Measurements from ENCODE around the gene OSER1. TPM values are rescaled to one million over a fixed set of nuclear protein-coding genes. Genes with fewer than 3 reads are reported as not detected.

Gene OSER1
- total RNA-seq, 1 experiment from 2014 or later = 24.3 TPM

DNA sequence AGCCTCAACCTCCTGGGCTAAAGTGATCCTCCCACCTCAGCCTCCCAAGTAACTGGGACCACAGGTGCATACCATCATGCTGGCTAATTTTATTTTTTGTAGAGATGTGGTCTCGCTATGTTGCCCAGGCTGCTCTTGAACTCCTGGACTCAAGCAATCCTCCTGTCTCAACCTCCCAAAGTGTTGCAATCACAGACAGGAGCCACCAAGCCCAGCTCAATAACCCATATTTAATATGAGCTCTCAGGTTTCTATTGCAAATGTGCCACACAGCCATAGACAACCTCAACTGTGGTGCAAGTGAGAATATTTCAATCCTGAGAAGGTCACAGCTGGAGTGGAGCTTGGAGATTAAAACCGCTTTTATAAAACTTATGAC lies 38.0 kb downstream of the OSER1 start:
- CTCF ChIA-PET = no interaction called here
- POLR2A ChIA-PET = interaction anchor here (0.6 kb wide), 1 partner anchor 15 kb away, joined by 3 read pairs; the partner anchor contains the start of gene JPH2
- no peak for DNase-seq (ENCODE audit: low spot score)
- Mint-ChIP-seq H3K4me3 (no peak overlapping the region), H3K9me3 (peaks cover 4% of the 10 kb centered on the region; the same call in 1 of the 2 replicates), H3K36me3 (no peaks in the 10 kb centered on the region), H3K27ac (no peak overlapping the region), H3K27me3 (ENCODE audit: low read depth) (peaks cover 3% of the 10 kb centered on the region; the same call in 1 of the 2 replicates), H3K4me1 (no peaks in the 10 kb centered on the region)
- no peak for TF ChIP-seq PRRX2 (CRISPR knock-in tag; IDR thresholded peaks at IDR 0.05)
- TF ChIP-seq, protein P1, sequence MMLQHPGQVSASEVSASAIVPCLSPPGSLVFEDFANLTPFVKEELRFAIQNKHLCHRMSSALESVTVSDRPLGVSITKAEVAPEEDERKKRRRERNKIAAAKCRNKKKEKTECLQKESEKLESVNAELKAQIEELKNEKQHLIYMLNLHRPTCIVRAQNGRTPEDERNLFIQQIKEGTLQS (CRISPR knock-in tag; conservative IDR thresholded peaks at IDR 0.05) = no peak
- no peak for TF ChIP-seq SP1 (CRISPR knock-in tag; conservative IDR thresholded peaks at IDR 0.05)
- TF ChIP-seq ZNF671 (CRISPR knock-in tag; IDR thresholded peaks at IDR 0.05) = no peak
- TF ChIP-seq HMGA2 (CRISPR knock-in tag; IDR thresholded peaks at IDR 0.05) = no peak
- no peak for ATAC-seq

- no peak for ATAC-seq
Measured at GRCh38 chr20:44171775-44172571, 38.6 kb downstream of the OSER1 start.

More at GRCh38 chr20:44171775-44172571, 38.6 kb downstream of the OSER1 start:
- peaks cover 3% of the 10 kb centered on the region; the same call in 1 of the 2 replicates for H3K27me3 Mint-ChIP-seq (ENCODE audit: low read depth)
- DNase-seq (ENCODE audit: low spot score) = no peak
- H3K9me3 Mint-ChIP-seq = peaks cover 4% of the 10 kb centered on the region; the same call in 1 of the 2 replicates
- H3K36me3 Mint-ChIP-seq = no peaks in the 10 kb centered on the region
- H3K4me3 Mint-ChIP-seq = no peak overlapping the region
- TF ChIP-seq ZNF121 (CRISPR knock-in tag; IDR thresholded peaks at IDR 0.05) (no peak), ZNF317 (CRISPR knock-in tag; IDR thresholded peaks at IDR 0.05; ENCODE audit: borderline replicate concordance, low read depth) (no peak), ZSCAN18 (CRISPR knock-in tag; IDR thresholded peaks at IDR 0.05) (no peak), JUN (CRISPR knock-in tag; IDR thresholded peaks at IDR 0.05) (no peak), ZNF138 (CRISPR knock-in tag; conservative IDR thresholded peaks at IDR 0.05) (no peak), JAZF1 (CRISPR knock-in tag; IDR thresholded peaks at IDR 0.05) (no peak), GRHL2 (CRISPR knock-in tag; IDR thresholded peaks at IDR 0.05; ENCODE audit: insufficient replicate concordance, severe bottlenecking) (no peak), SMAD4 (CRISPR knock-in tag; IDR thresholded peaks at IDR 0.05) (no peak), TEAD4 (CRISPR knock-in tag; IDR thresholded peaks at IDR 0.05) (no peak), ZNF263 (CRISPR knock-in tag; IDR thresholded peaks at IDR 0.05; ENCODE audit: low read depth) (no peak), HMGA2 (CRISPR knock-in tag; IDR thresholded peaks at IDR 0.05) (no peak), SP1 (CRISPR knock-in tag; conservative IDR thresholded peaks at IDR 0.05) (no peak), TEAD1 (CRISPR knock-in tag; IDR thresholded peaks at IDR 0.05) (no peak), GABPB1 (CRISPR knock-in tag; IDR thresholded peaks at IDR 0.05) (no peak), TP53 (CRISPR knock-in tag; IDR thresholded peaks at IDR 0.05) (no peak)
- TF ChIP-seq, protein P2, sequence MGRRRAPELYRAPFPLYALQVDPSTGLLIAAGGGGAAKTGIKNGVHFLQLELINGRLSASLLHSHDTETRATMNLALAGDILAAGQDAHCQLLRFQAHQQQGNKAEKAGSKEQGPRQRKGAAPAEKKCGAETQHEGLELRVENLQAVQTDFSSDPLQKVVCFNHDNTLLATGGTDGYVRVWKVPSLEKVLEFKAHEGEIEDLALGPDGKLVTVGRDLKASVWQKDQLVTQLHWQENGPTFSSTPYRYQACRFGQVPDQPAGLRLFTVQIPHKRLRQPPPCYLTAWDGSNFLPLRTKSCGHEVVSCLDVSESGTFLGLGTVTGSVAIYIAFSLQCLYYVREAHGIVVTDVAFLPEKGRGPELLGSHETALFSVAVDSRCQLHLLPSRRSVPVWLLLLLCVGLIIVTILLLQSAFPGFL (CRISPR knock-in tag; IDR thresholded peaks at IDR 0.05; ENCODE audit: borderline replicate concordance) = no peak
- TF ChIP-seq, protein P1 (CRISPR knock-in tag; conservative IDR thresholded peaks at IDR 0.05) = no peak
- TF ChIP-seq, protein P3, sequence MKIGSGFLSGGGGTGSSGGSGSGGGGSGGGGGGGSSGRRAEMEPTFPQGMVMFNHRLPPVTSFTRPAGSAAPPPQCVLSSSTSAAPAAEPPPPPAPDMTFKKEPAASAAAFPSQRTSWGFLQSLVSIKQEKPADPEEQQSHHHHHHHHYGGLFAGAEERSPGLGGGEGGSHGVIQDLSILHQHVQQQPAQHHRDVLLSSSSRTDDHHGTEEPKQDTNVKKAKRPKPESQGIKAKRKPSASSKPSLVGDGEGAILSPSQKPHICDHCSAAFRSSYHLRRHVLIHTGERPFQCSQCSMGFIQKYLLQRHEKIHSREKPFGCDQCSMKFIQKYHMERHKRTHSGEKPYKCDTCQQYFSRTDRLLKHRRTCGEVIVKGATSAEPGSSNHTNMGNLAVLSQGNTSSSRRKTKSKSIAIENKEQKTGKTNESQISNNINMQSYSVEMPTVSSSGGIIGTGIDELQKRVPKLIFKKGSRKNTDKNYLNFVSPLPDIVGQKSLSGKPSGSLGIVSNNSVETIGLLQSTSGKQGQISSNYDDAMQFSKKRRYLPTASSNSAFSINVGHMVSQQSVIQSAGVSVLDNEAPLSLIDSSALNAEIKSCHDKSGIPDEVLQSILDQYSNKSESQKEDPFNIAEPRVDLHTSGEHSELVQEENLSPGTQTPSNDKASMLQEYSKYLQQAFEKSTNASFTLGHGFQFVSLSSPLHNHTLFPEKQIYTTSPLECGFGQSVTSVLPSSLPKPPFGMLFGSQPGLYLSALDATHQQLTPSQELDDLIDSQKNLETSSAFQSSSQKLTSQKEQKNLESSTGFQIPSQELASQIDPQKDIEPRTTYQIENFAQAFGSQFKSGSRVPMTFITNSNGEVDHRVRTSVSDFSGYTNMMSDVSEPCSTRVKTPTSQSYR (CRISPR knock-in tag; IDR thresholded peaks at IDR 0.05) = no peak
- TF ChIP-seq, protein P4, sequence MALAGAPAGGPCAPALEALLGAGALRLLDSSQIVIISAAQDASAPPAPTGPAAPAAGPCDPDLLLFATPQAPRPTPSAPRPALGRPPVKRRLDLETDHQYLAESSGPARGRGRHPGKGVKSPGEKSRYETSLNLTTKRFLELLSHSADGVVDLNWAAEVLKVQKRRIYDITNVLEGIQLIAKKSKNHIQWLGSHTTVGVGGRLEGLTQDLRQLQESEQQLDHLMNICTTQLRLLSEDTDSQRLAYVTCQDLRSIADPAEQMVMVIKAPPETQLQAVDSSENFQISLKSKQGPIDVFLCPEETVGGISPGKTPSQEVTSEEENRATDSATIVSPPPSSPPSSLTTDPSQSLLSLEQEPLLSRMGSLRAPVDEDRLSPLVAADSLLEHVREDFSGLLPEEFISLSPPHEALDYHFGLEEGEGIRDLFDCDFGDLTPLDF (CRISPR knock-in tag; IDR thresholded peaks at IDR 0.05) = no peak
- TF ChIP-seq, protein P5, sequence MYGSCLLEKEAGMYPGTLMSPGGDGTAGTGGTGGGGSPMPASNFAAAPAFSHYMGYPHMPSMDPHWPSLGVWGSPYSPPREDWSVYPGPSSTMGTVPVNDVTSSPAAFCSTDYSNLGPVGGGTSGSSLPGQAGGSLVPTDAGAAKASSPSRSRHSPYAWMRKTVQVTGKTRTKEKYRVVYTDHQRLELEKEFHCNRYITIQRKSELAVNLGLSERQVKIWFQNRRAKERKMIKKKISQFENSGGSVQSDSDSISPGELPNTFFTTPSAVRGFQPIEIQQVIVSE (CRISPR knock-in tag; IDR thresholded peaks at IDR 0.05; ENCODE audit: borderline replicate concordance) = no peak
- CTCF ChIA-PET = interaction anchor here (1.0 kb wide), 1 partner anchor 18 kb away, joined by 5 read pairs; no protein-coding TSS in a partner anchor
- no peaks in the 10 kb centered on the region for H3K4me1 Mint-ChIP-seq
- POLR2A ChIA-PET = interaction anchor here (0.6 kb wide), 1 partner anchor 15 kb away, joined by 3 read pairs; the partner anchor contains the start of gene JPH2
- no peak overlapping the region for H3K27ac Mint-ChIP-seq
